Left lobe of liver (tissue), 2 donors: ENCODE measurements around the gene PACS2. TPM values are rescaled to one million over a fixed set of nuclear protein-coding genes. Genes with fewer than 3 reads are reported as not detected.
"Not testable (repeated sequence)": the region's sequence is repeated elsewhere in the genome, so short reads cannot be mapped to it uniquely, and the experiment has no call there.

Experiments used
- ATAC-seq: fragments of 200-7000 bp; cut with Tn5 transposase; one replicate; pipeline ENCODE4 v1.9.1; 2020; ENCODE audit warnings: mild to moderate bottlenecking, moderate library complexity
- DNase-seq: peaks from one replicate; pipeline ENCODE4 v3.0.0-alpha.2; 2020; ENCODE audit warnings: low spot score
- total RNA-seq: library from RNA; stranded (reverse); gene quantifications from one replicate; pipeline ENCODE4 v1.2.1, GENCODE V29; 2021
- donor health status: DM: no; HTN: no; CAD: no; lungs with moderate emphysema.
- donor health status: DM: no; HTN: yes; CAD: no.

Gene PACS2
- total RNA-seq, 1 donor from 2014 or later = 26.6 TPM

- peak; percentile 70 for DNase-seq
- peak; percentile 74 for ATAC-seq
Observed at GRCh38 chr14:105287249-105288102, 27.1 kb upstream of the PACS2 start.

- not testable (repeated sequence) for ATAC-seq, DNase-seq
Observed at GRCh38 chr14:105288936-105289335, 25.6 kb upstream of the PACS2 start.

GRCh38 chr14:105290621-105291346, 23.8 kb upstream of the PACS2 start:
- peak; percentile 65 for ATAC-seq
- DNase-seq = peak; percentile 61

- ATAC-seq (no peak), DNase-seq (no peak)
Observed at GRCh38 chr14:105292826-105293711, 21.5 kb upstream of the PACS2 start.

- ATAC-seq (peak; percentile 45), DNase-seq (no peak)
Observed at GRCh38 chr14:105294142-105294597, 20.4 kb upstream of the PACS2 start.

GRCh38 chr14:105297311-105297710, 17.2 kb upstream of the PACS2 start:
- DNase-seq = not testable (repeated sequence)

GRCh38 chr14:105299654-105300541, 14.7 kb upstream of the PACS2 start:
- ATAC-seq = peak; percentile 1
- no peak for DNase-seq

More at GRCh38 chr14:105297311-105297710, 17.2 kb upstream of the PACS2 start:
- not testable (repeated sequence) for ATAC-seq

- DNase-seq (peak; percentile 97), ATAC-seq (peak; percentile 91)
Observed at GRCh38 chr14:105300542-105301102, 13.9 kb upstream of the PACS2 start, which contains the start of gene BRF1. Gene BRF1, minus strand, starts transcription at chr14:105301001. Its CDS starts 372 bp downstream, at chr14:105300629.

- peak; percentile 93 for ATAC-seq
Observed at GRCh38 chr14:105301103-105301914, 13.2 kb upstream of the PACS2 start.

GRCh38 chr14:105301915-105302249, 12.7 kb upstream of the PACS2 start:
- DNase-seq, ATAC-seq: not testable (repeated sequence)

More at GRCh38 chr14:105301103-105301914, 13.2 kb upstream of the PACS2 start:
- peak; percentile 100 for DNase-seq

- DNase-seq (no peak), ATAC-seq (no peak)
Observed at GRCh38 chr14:105303949-105304348, 10.6 kb upstream of the PACS2 start.

- DNase-seq (no peak), ATAC-seq (no peak)
Observed at GRCh38 chr14:105304565-105304964, 10.0 kb upstream of the PACS2 start.

GRCh38 chr14:105305345-105305744, 9.2 kb upstream of the PACS2 start:
- no peak for DNase-seq

GRCh38 chr14:105305791-105306190, 8.8 kb upstream of the PACS2 start:
- DNase-seq = no peak
- no peak for ATAC-seq

More at GRCh38 chr14:105305345-105305744, 9.2 kb upstream of the PACS2 start:
- ATAC-seq = no peak

GRCh38 chr14:105307052-105307727, 7.4 kb upstream of the PACS2 start:
- no peak for DNase-seq
- ATAC-seq = no peak

- no peak for DNase-seq
- ATAC-seq = no peak
Observed at GRCh38 chr14:105309371-105309770, 5.2 kb upstream of the PACS2 start.

- ATAC-seq (no peak), DNase-seq (no peak)
Observed at GRCh38 chr14:105311838-105312237, 2.7 kb upstream of the PACS2 start.

- ATAC-seq = no peak
- no peak for DNase-seq
Observed at GRCh38 chr14:105312973-105313372, 1.6 kb upstream of the PACS2 start.
